PC-9 (cell line): Measurements from ENCODE around the gene ATXN2L. TPM values are rescaled to one million over a fixed set of nuclear protein-coding genes. Genes with fewer than 3 reads are reported as not detected.
"Not testable (repeated sequence)": the region's sequence is repeated elsewhere in the genome, so short reads cannot be mapped to it uniquely, and the experiment has no call there.

Source experiments
- BruUV-seq: library from RNA; stranded (reverse); fragments of 400-500 nt; replicated peaks from 2 replicates; lab custom pipeline; 2021; lab: Mats Ljungman, UMichigan
- CTCF ChIA-PET: fragments of 300-600 bp; sonication (Branson Sonifier 250); formaldehyde crosslinking; loops from one replicate; lab custom pipeline; 2022; ENCODE audit warnings: antibody characterized with exemption; lab: Charles Lee
- POLR2A ChIA-PET: fragments of 300-600 bp; sonication (Branson Sonifier 250); formaldehyde crosslinking; loops from one replicate; lab custom pipeline; 2022; ENCODE audit warnings: antibody characterized with exemption; ENCODE audit not compliant: unreplicated experiment; lab: Charles Lee
- DNase-seq, 2 experiments: peaks; one replicate each; pipeline versions ENCODE4 v3.0.0 to v3.0.0-alpha.2; 2015 to 2022; ENCODE audit warnings: mixed read lengths in 1 of 2
- H2AFZ ChIP-seq: fragments of 200-600 bp; sonication (generic); 2 replicates; pipeline ENCODE4 v1.8.1; 2017; ENCODE audit warnings: antibody characterized with exemption
- H3F3A ChIP-seq: fragments of 200-600 bp; sonication (generic); 2 replicates; pipeline ENCODE4 v1.8.1; 2017; ENCODE audit warnings: antibody characterized with exemption, mild to moderate bottlenecking, low read depth; ENCODE audit not compliant: insufficient read depth
- H3K27ac ChIP-seq: fragments of 200-600 bp; sonication (generic); 2 replicates; pipeline ENCODE4 v1.6.1; 2016; ENCODE audit warnings: mixed run types
- H3K27me3 ChIP-seq: fragments of 200-600 bp; sonication (generic); 2 replicates; pipeline ENCODE4 v1.6.1; 2016; ENCODE audit warnings: low read depth, mixed run types; ENCODE audit not compliant: insufficient read depth
- H3K36me3 ChIP-seq: fragments of 200-600 bp; sonication (generic); 2 replicates; pipeline ENCODE4 v1.6.1; 2016; ENCODE audit warnings: low read depth, mixed run types
- H3K4me1 ChIP-seq: fragments of 200-600 bp; sonication (generic); replicated peaks from 2 replicates; pipeline ENCODE4 v1.6.1; 2016; ENCODE audit warnings: mixed run types; ENCODE audit not compliant: insufficient read depth
- H3K4me2 ChIP-seq: fragments of 200-600 bp; sonication (generic); 2 replicates; pipeline ENCODE4 v1.6.1; 2017; ENCODE audit warnings: mixed run types
- H3K4me3 ChIP-seq: fragments of 200-600 bp; sonication (generic); 2 replicates; pipeline ENCODE4 v1.6.1; 2016; ENCODE audit warnings: mixed run types
- H3K79me2 ChIP-seq: fragments of 200-600 bp; sonication (generic); 2 replicates; pipeline ENCODE4 v1.6.1; 2017; ENCODE audit warnings: low read depth, mixed run types
- H3K9me2 ChIP-seq: fragments of 200-600 bp; sonication (generic); 2 replicates; pipeline ENCODE4 v1.8.1; 2017; ENCODE audit warnings: mild to moderate bottlenecking; ENCODE audit not compliant: insufficient read depth
- H3K9me3 ChIP-seq: fragments of 200-600 bp; sonication (generic); 2 replicates; pipeline ENCODE4 v1.8.1; 2016; ENCODE audit warnings: low read depth; ENCODE audit not compliant: insufficient read depth
- H4K20me1 ChIP-seq: fragments of 200-600 bp; sonication (generic); 2 replicates; pipeline ENCODE4 v1.8.1; 2017; ENCODE audit not compliant: insufficient read depth
- EZH2 ChIP-seq: fragments of 200-600 bp; sonication (generic); IDR thresholded peaks from 2 replicates; pipeline ENCODE4 v1.8.0; 2017; ENCODE audit warnings: antibody characterized with exemption, low read depth
- intact Hi-C: fragments of 100-400 bp; cut with micrococcal nuclease; formaldehyde crosslinking; loops from one replicate; pipeline ENCODE4 v1.10.0; 2022; ENCODE audit not compliant: unreplicated experiment
- total RNA-seq: library from RNA; stranded (reverse); gene quantifications from 2 replicates; pipeline ENCODE4 v1.2.3, GENCODE V29; 2021
- TF ChIP-seq, protein P1 (sequence below): fragments of 200-600 bp; sonication (generic); conservative IDR thresholded peaks from 2 replicates; pipeline ENCODE4 v1.6.1; 2017; ENCODE audit warnings: mixed run types, antibody characterized with exemption, mild to moderate bottlenecking, moderate library complexity

ATXN2L gene
- total RNA-seq, 1 experiment from 2014 or later = 356 TPM

DNA sequence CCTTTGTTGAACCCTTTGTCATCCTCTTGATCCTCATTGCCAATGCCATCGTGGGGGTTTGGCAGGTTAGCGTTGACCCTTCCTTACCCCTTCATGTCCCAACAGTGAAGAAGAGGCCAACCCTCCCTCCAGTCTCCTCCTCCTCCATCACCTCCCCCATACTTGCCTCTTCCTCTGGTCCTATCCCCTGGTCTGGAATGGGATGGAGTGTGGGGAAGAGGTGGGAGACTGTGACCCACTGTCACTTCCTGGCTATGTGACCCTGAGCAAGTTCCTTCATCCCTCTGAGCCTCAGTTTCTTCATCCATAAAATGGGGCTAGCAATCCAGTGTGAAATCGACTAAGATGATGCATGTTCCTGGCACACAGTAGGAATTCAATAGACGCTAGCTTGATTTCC is 58.2 kb downstream of the ATXN2L start:
- no TSS peak for BruUV-seq
- Histone ChIP-seq H3K9me2 (no peaks in the 10 kb centered on the region), H3K27me3 (no peaks in the 10 kb centered on the region), H3K4me1 (peaks cover 6% of the 10 kb centered on the region; the same call in 1 of the 2 replicates), H3K79me2 (no peaks in the 10 kb centered on the region), H3K9me3 (no peaks in the 10 kb centered on the region), H3K4me2 (no peak overlapping the region), H3K4me3 (no peak overlapping the region), H4K20me1 (no peaks in the 10 kb centered on the region), H3F3A (peaks cover 5% of the 10 kb centered on the region; the same call in 1 of the 2 replicates), H3K36me3 (no peaks in the 10 kb centered on the region), H2AFZ (no peak overlapping the region), H3K27ac (no peak overlapping the region)
- ChIA-PET POLR2A (no interaction called here), CTCF (no interaction called here)
- DNase-seq = no peak
- no peak for TF ChIP-seq EZH2
- TF ChIP-seq, protein P1, sequence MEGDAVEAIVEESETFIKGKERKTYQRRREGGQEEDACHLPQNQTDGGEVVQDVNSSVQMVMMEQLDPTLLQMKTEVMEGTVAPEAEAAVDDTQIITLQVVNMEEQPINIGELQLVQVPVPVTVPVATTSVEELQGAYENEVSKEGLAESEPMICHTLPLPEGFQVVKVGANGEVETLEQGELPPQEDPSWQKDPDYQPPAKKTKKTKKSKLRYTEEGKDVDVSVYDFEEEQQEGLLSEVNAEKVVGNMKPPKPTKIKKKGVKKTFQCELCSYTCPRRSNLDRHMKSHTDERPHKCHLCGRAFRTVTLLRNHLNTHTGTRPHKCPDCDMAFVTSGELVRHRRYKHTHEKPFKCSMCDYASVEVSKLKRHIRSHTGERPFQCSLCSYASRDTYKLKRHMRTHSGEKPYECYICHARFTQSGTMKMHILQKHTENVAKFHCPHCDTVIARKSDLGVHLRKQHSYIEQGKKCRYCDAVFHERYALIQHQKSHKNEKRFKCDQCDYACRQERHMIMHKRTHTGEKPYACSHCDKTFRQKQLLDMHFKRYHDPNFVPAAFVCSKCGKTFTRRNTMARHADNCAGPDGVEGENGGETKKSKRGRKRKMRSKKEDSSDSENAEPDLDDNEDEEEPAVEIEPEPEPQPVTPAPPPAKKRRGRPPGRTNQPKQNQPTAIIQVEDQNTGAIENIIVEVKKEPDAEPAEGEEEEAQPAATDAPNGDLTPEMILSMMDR = no peak
- intact Hi-C loops = no loop called here

DNA sequence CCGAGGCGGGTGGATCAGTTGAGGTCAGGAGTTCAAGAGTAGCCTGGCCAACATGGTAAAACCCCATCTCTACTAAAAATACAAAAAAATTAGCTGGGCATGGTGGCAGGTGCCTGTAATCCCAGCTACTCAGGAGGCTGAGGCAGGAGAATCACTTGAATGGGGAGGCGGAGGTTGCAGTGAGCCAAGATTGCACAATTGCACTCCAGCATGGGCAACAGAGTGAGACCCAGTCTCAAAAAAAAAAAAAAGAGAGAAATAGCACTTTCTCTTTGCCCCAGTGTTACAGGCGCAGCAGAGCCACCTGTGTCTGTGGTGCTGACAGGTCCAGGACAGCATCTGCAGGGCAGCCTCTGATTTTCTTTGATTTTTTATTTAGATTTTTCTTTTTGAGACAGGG is 58.8 kb downstream of the ATXN2L start:
- H3K36me3 ChIP-seq, H3K4me1 ChIP-seq, H3K4me3 ChIP-seq, H3K27ac ChIP-seq, H3K9me3 ChIP-seq, H3K9me2 ChIP-seq, intact Hi-C loops, H4K20me1 ChIP-seq, H3K27me3 ChIP-seq, BruUV-seq, H3K4me2 ChIP-seq, H3K79me2 ChIP-seq, H3F3A ChIP-seq, POLR2A ChIA-PET, CTCF ChIA-PET, DNase-seq, H2AFZ ChIP-seq: not testable (repeated sequence)

DNA sequence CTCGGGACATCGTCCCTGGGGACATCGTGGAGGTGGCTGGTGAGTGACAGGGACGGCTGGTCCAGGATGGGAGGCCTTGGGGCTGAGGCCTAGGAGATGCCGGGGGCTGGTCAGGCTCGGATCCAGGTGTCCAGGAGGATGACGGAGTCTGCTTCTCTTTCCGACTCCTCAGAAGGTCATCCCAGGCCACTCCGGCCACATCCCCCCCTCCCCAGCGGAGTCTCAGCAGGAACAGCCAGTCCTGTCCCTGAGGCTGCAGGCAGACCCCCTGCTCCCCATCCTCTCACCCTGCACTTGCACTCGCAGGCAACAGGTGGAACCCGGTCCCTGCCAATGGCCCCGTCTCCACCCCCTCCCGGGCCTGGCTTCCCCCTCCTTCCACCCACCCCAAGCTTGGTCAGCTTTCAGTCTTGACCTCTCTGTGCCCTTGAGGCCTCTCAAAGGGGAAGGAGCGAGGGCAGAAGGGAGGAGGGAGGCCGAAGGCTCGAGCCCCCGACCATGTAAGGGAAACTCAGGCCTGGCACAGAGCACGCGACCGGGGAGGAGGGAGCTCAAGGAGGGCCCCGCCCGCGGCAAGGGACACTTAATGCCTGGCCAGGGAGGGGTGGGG is 59.9 kb downstream of the ATXN2L start:
- Histone ChIP-seq H3K27ac (no peak overlapping the region), H2AFZ (no peak overlapping the region), H3K27me3 (no peaks in the 10 kb centered on the region), H3K4me2 (no peak overlapping the region), H3K36me3 (no peaks in the 10 kb centered on the region), H4K20me1 (no peaks in the 10 kb centered on the region), H3K4me1 (peaks cover 6% of the 10 kb centered on the region; the same call in 1 of the 2 replicates), H3K9me2 (no peaks in the 10 kb centered on the region), H3K4me3 (no peak overlapping the region), H3F3A (no peaks in the 10 kb centered on the region), H3K79me2 (no peaks in the 10 kb centered on the region), H3K9me3 (no peaks in the 10 kb centered on the region)
- POLR2A ChIA-PET = no interaction called here
- intact Hi-C loops = no loop called here
- no peak for TF ChIP-seq EZH2
- TF ChIP-seq, protein P1 = no peak
- BruUV-seq = no TSS peak
- CTCF ChIA-PET = no interaction called here
- DNase-seq = no peak
